ENCODE measurements around the gene CD34.

DNA sequence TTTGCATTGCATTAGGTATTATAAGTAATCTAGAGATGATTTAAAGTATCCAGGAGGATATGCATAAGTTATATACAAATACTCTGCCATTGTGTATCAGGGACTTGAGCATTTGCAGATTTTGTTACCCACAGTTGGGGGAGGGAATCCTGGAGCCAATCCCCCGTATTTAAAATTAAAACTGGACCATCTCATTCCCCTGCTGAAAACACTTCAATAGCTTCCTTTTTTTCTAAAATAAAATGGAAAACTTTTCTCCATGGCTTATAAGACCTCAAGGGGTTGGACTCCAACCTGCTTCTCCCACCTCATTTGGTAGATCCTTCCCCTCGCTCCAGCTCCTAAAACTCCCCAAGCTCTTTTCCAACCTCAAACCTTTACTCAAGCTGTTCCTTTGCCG lies 10.4 kb upstream of the CD34 start:
- no peak for TF ChIP-seq ZNF565 (CRISPR knock-in tag; conservative IDR thresholded peaks at IDR 0.05; ENCODE audit: low read depth)
- no peak for TF ChIP-seq ZFP30 (CRISPR knock-in tag; IDR thresholded peaks at IDR 0.05)
- TF ChIP-seq ISL1 (CRISPR knock-in tag; IDR thresholded peaks at IDR 0.05): no peak
- TF ChIP-seq, protein P1, sequence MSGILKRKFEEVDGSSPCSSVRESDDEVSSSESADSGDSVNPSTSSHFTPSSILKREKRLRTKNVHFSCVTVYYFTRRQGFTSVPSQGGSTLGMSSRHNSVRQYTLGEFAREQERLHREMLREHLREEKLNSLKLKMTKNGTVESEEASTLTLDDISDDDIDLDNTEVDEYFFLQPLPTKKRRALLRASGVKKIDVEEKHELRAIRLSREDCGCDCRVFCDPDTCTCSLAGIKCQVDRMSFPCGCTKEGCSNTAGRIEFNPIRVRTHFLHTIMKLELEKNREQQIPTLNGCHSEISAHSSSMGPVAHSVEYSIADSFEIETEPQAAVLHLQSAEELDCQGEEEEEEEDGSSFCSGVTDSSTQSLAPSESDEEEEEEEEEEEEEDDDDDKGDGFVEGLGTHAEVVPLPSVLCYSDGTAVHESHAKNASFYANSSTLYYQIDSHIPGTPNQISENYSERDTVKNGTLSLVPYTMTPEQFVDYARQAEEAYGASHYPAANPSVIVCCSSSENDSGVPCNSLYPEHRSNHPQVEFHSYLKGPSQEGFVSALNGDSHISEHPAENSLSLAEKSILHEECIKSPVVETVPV (CRISPR knock-in tag; IDR thresholded peaks at IDR 0.05): no peak
- no peak for TF ChIP-seq TSHZ2 (CRISPR knock-in tag; IDR thresholded peaks at IDR 0.05)
- no peak for TF ChIP-seq ZFP3 (CRISPR knock-in tag; IDR thresholded peaks at IDR 0.05)
- no peak for TF ChIP-seq POU6F1 (CRISPR knock-in tag; IDR thresholded peaks at IDR 0.05; ENCODE audit: borderline replicate concordance, low read depth)
- TF ChIP-seq ARNTL (CRISPR knock-in tag; IDR thresholded peaks at IDR 0.05; ENCODE audit: borderline replicate concordance, low read depth): no peak
- no peak for TF ChIP-seq CSDC2 (CRISPR knock-in tag; IDR thresholded peaks at IDR 0.05)
- no peak for TF ChIP-seq PATZ1 (CRISPR knock-in tag; IDR thresholded peaks at IDR 0.05; ENCODE audit: borderline replicate concordance)
- TF ChIP-seq, protein P2, sequence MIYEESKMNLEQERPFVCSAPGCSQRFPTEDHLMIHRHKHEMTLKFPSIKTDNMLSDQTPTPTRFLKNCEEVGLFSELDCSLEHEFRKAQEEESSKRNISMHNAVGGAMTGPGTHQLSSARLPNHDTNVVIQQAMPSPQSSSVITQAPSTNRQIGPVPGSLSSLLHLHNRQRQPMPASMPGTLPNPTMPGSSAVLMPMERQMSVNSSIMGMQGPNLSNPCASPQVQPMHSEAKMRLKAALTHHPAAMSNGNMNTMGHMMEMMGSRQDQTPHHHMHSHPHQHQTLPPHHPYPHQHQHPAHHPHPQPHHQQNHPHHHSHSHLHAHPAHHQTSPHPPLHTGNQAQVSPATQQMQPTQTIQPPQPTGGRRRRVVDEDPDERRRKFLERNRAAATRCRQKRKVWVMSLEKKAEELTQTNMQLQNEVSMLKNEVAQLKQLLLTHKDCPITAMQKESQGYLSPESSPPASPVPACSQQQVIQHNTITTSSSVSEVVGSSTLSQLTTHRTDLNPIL (CRISPR knock-in tag; IDR thresholded peaks at IDR 0.05; ENCODE audit: low read depth): no peak

All from SK-N-SH treated with all-trans-retinoic acid at 6 μM for 48 hours (cell line).